HepG2 (cell line): ENCODE results near the gene ITIH2. TPM values are rescaled to one million over a fixed set of nuclear protein-coding genes. Genes with fewer than 3 reads are reported as not detected.

Experiments used
- ATAC-seq: fragments of 200-7000 bp; cut with Tn5 transposase; 3 replicates; pipeline ENCODE4 v1.9.1; 2020; ENCODE audit warnings: mild to moderate bottlenecking, moderate library complexity
- BruUV-seq: library from RNA; stranded (reverse); fragments of 400-500 nt; replicated peaks from 2 replicates; lab custom pipeline; 2021; lab: Mats Ljungman, UMichigan
- CTCF ChIA-PET: fragments of 300-600 bp; formaldehyde crosslinking; extraction: SDS; loops from one replicate; lab custom pipeline; 2021; ENCODE audit warnings: low total read pairs, inconsistent platforms, low intra/inter-chr PET ratio; lab: Yijun Ruan, JAX
- POLR2A ChIA-PET: fragments of 350-600 bp; sonication (Branson Sonifier 250); formaldehyde crosslinking; loops from one replicate; lab custom pipeline; 2020; ENCODE audit warnings: antibody characterized with exemption, inconsistent platforms; lab: Yijun Ruan, JAX
- DNase-seq: peaks from one replicate; pipeline ENCODE4 v3.0.0-alpha.2; 2015; ENCODE audit warnings: low spot score
- FAIRE-seq: peaks from 3 replicates; lab custom pipeline; 2011; peaks lifted over from hg19 to GRCh38; lab: Jason Lieb, UNC
- H2AFZ ChIP-seq: one replicate; pipeline ENCODE4 v1.6.1; 2011; ENCODE audit warnings: low read length, inconsistent platforms
- H3K27ac ChIP-seq: fragments of 300-600 bp; 3 replicates; pipeline ENCODE4 v1.8.0; 2011; ENCODE audit warnings: mixed run types, mild to moderate bottlenecking, mixed read lengths, low read length, inconsistent platforms; ENCODE audit not compliant: insufficient read depth; ENCODE audit errors: extremely low read length
- H3K27me3 ChIP-seq, 2 experiments: fragments of 200-600 bp in 1 of 2; 2 replicates in 1 of 2; 3 replicates in 1 of 2; pipeline versions ENCODE4 v1.6.0 to v1.8.0; 2011; ENCODE audit warnings: low read length in 2 of 2, mild to moderate bottlenecking in 2 of 2, moderate library complexity in 2 of 2, inconsistent platforms in 1 of 2; ENCODE audit not compliant: insufficient read depth in 2 of 2, control insufficient read depth in 1 of 2
- H3K36me3 ChIP-seq, 2 experiments: fragments of 200-600 bp in 1 of 2; replicated peaks in 1 of 2; 2 replicates in 1 of 2; 3 replicates in 1 of 2; pipeline versions ENCODE4 v1.5.1 to v1.8.0; 2011; ENCODE audit warnings: low read length in 2 of 2, inconsistent platforms in 1 of 2; ENCODE audit not compliant: insufficient read depth in 2 of 2, control insufficient read depth in 1 of 2
- H3K4me1 ChIP-seq: 2 replicates; pipeline ENCODE4 v1.5.1; 2012; ENCODE audit warnings: low read length, inconsistent platforms; ENCODE audit not compliant: insufficient read depth
- H3K4me2 ChIP-seq: 2 replicates; pipeline ENCODE4 v1.6.0; 2011; ENCODE audit warnings: low read depth, low read length, inconsistent platforms
- H3K4me3 ChIP-seq, 3 experiments: fragments of 200-600 bp in 1 of 3; sonication (generic), shearing (Covaris generic) in 1 of 3; replicated peaks in 1 of 3; 2 replicates each; pipeline ENCODE4 v1.5.1; 2011 to 2016; ENCODE audit warnings: low read length in 3 of 3, inconsistent platforms in 2 of 3, low read depth in 2 of 3, mild to moderate bottlenecking in 2 of 3, control low read depth in 1 of 3, mixed read lengths in 1 of 3; ENCODE audit not compliant: insufficient read depth in 1 of 3
- H3K79me2 ChIP-seq: one replicate; pipeline ENCODE4 v1.6.1; 2011; ENCODE audit warnings: low read length, inconsistent platforms; ENCODE audit not compliant: insufficient read depth
- H3K9ac ChIP-seq: 2 replicates; pipeline ENCODE4 v1.6.0; 2011; ENCODE audit warnings: mild to moderate bottlenecking, low read depth, low read length, inconsistent platforms; ENCODE audit not compliant: insufficient read depth
- H3K9me3 ChIP-seq: 2 replicates; pipeline ENCODE4 v1.5.1; 2012; ENCODE audit warnings: mild to moderate bottlenecking, low read length
- H4K20me1 ChIP-seq: 2 replicates; pipeline ENCODE4 v1.6.0; 2011; ENCODE audit warnings: inconsistent platforms, mild to moderate bottlenecking, low read length, moderate library complexity; ENCODE audit not compliant: insufficient read depth
- ARHGAP35 ChIP-seq: sonication (generic); formaldehyde crosslinking; IDR thresholded peaks from 2 replicates; pipeline ENCODE4 v1.9.0; 2022; ENCODE audit warnings: mild to moderate bottlenecking, inconsistent platforms, moderate library complexity, missing genetic modification reagents, borderline replicate concordance
- KMT2B ChIP-seq: IDR thresholded peaks from 2 replicates; pipeline ENCODE4 v1.6.1; 2016; ENCODE audit warnings: missing genetic modification reagents, missing compliant biosample characterization
- NR2F6 ChIP-seq, 2 experiments: IDR thresholded peaks; 2 replicates each; pipeline ENCODE4 v1.6.1; 2016; ENCODE audit warnings: antibody characterized with exemption in 1 of 2, mild to moderate bottlenecking in 1 of 2
- PITX1 ChIP-seq: sonication (generic); formaldehyde crosslinking; IDR thresholded peaks from 2 replicates; pipeline ENCODE4 v1.5.1; 2020; ENCODE audit warnings: mild to moderate bottlenecking, missing genetic modification reagents
- POLR2AphosphoS5 ChIP-seq: IDR thresholded peaks from 2 replicates; pipeline ENCODE4 v1.6.1; 2012; ENCODE audit warnings: low read depth, low read length
- RELA ChIP-seq: sonication (generic); formaldehyde crosslinking; IDR thresholded peaks from 2 replicates; pipeline ENCODE4 v1.4.0; 2020; ENCODE audit warnings: missing genetic modification reagents
- ZC3H4 ChIP-seq: sonication (generic); formaldehyde crosslinking; IDR thresholded peaks from 2 replicates; pipeline ENCODE4 v1.4.0; 2020; ENCODE audit warnings: missing genetic modification reagents, borderline replicate concordance
- ZNF205 ChIP-seq: IDR thresholded peaks from 2 replicates; pipeline ENCODE4 v1.6.1; 2018; ENCODE audit warnings: missing biosample characterization, missing genetic modification reagents
- ZNF446 ChIP-seq: sonication (generic); formaldehyde crosslinking; IDR thresholded peaks from 2 replicates; pipeline ENCODE4 v1.5.0; 2020; ENCODE audit warnings: mild to moderate bottlenecking, missing genetic modification reagents
- WGBS: methylation state at CpG from one replicate; pipeline ENCODE4 v1.1.6; 2017; ENCODE audit warnings: low lambda C conversion rate; 5-methylcytosine and 5-hydroxymethylcytosine counted together
- in situ Hi-C: cut with HindIII; loops from 2 replicates; pipeline ENCODE4 v1.10.0; 2017; ENCODE audit warnings: low pct_unique_long_range_greater_than_20kb; ENCODE audit not compliant: extremely low pct_ligation_motif_present
- intact Hi-C: fragments of 100-400 bp; cut with micrococcal nuclease; formaldehyde crosslinking; loops from one replicate; pipeline ENCODE4 v1.10.0; 2022; ENCODE audit not compliant: unreplicated experiment
- polyA plus RNA-seq, 8 experiments: library from polyadenylated mRNA; depleted of rRNA in 3 of 8; stranded (reverse) in 7 of 8; unstranded in 1 of 8; fragments of >200 nt; fragmentation: Illumina TruSeq in 4 of 8; extraction: Trizol in 4 of 8; gene quantifications; 2 replicates each; pipeline versions ENCODE4 v1.2.1 to v1.2.3, GENCODE V29; 2011 to 2016; ENCODE audit warnings: low read depth in 4 of 8, missing spikeins in 1 of 8, mixed read lengths in 1 of 8; ENCODE audit not compliant: insufficient read depth in 1 of 8
- total RNA-seq, 5 experiments: library from RNA; depleted of rRNA; stranded (reverse); fragments of >200 nt; fragmentation: Illumina TruSeq; extraction: Trizol; gene quantifications; 2 replicates each; pipeline ENCODE4 v1.2.3, GENCODE V29; 2016; ENCODE audit warnings: low read depth in 1 of 5
- TF ChIP-seq, protein P1 (sequence below): sonication (generic); formaldehyde crosslinking; IDR thresholded peaks from 2 replicates; pipeline ENCODE4 v1.5.1; 2020; ENCODE audit warnings: missing genetic modification reagents, mild to moderate bottlenecking, borderline replicate concordance
- TF ChIP-seq, protein P2 (sequence below): sonication (generic); formaldehyde crosslinking; conservative IDR thresholded peaks from 2 replicates; pipeline ENCODE4 v1.4.0; 2020; ENCODE audit warnings: missing genetic modification reagents
- TF ChIP-seq, protein P3 (sequence below): sonication (generic); formaldehyde crosslinking; IDR thresholded peaks from 2 replicates; pipeline ENCODE4 v1.4.0; 2020; ENCODE audit warnings: mild to moderate bottlenecking, missing genetic modification reagents
- TF ChIP-seq, protein P4 (sequence below): IDR thresholded peaks from 2 replicates; pipeline ENCODE4 v1.6.1; 2016

Gene ITIH2
- total and polyA plus RNA-seq, 2 of the 13 experiments (the other 11 are each of a cell fraction or from before 2014, with no cell fraction given), result 1,197 to 1,427 TPM

DNA sequence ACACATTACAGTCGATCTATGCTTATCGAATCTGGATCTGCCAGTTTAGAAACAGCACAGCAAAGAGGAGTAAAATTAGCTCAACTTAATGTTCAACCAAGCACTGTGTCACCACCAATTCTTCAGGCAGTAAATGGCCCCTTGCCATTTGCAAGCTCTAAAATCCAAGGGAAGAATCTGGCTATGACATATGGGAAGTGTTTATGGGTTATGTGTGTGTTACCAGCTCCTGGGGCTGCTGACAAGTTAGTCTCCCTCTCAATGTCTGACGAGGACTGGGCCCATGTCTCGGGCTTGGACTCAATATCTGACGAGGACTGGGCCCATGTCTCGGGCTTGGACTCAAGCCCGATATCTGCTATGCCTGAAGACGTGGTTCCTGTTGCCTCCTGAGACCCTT, 5.7 kb upstream of the ITIH2 start:
- H3K4me1 ChIP-seq, result peaks cover 64% of the 10 kb centered on the region
- H2AFZ ChIP-seq, result no peak overlapping the region
- no peak for ATAC-seq
- H3K79me2 ChIP-seq, result peaks cover 6% of the 10 kb centered on the region
- H3K4me2 ChIP-seq, result no peak overlapping the region
- no TSS peak for BruUV-seq
- no peaks in the 10 kb centered on the region for H3K36me3 ChIP-seq
- TF ChIP-seq, protein P1, sequence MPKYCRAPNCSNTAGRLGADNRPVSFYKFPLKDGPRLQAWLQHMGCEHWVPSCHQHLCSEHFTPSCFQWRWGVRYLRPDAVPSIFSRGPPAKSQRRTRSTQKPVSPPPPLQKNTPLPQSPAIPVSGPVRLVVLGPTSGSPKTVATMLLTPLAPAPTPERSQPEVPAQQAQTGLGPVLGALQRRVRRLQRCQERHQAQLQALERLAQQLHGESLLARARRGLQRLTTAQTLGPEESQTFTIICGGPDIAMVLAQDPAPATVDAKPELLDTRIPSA (CRISPR knock-in tag), result no peak
- TF ChIP-seq, protein P2, sequence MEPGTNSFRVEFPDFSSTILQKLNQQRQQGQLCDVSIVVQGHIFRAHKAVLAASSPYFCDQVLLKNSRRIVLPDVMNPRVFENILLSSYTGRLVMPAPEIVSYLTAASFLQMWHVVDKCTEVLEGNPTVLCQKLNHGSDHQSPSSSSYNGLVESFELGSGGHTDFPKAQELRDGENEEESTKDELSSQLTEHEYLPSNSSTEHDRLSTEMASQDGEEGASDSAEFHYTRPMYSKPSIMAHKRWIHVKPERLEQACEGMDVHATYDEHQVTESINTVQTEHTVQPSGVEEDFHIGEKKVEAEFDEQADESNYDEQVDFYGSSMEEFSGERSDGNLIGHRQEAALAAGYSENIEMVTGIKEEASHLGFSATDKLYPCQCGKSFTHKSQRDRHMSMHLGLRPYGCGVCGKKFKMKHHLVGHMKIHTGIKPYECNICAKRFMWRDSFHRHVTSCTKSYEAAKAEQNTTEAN (CRISPR knock-in tag), result no peak
- TF ChIP-seq, protein P3, sequence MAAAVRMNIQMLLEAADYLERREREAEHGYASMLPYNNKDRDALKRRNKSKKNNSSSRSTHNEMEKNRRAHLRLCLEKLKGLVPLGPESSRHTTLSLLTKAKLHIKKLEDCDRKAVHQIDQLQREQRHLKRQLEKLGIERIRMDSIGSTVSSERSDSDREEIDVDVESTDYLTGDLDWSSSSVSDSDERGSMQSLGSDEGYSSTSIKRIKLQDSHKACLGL (CRISPR knock-in tag), result no peak
- TF ChIP-seq ZNF205 (CRISPR knock-in tag), result no peak
- TF ChIP-seq ARHGAP35 (CRISPR knock-in tag), result no peak
- TF ChIP-seq PITX1 (CRISPR knock-in tag), result no peak
- TF ChIP-seq KMT2B (CRISPR knock-in tag), result no peak
- no peak for TF ChIP-seq ZNF446 (CRISPR knock-in tag)
- TF ChIP-seq ZC3H4 (CRISPR knock-in tag), result no peak
- TF ChIP-seq, protein P4, sequence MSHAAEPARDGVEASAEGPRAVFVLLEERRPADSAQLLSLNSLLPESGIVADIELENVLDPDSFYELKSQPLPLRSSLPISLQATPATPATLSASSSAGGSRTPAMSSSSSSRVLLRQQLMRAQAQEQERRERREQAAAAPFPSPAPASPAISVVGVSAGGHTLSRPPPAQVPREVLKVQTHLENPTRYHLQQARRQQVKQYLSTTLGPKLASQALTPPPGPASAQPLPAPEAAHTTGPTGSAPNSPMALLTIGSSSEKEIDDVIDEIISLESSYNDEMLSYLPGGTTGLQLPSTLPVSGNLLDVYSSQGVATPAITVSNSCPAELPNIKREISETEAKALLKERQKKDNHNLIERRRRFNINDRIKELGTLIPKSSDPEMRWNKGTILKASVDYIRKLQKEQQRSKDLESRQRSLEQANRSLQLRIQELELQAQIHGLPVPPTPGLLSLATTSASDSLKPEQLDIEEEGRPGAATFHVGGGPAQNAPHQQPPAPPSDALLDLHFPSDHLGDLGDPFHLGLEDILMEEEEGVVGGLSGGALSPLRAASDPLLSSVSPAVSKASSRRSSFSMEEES (CRISPR knock-in tag), result no peak
- no peak for TF ChIP-seq RELA (CRISPR knock-in tag)
- TF ChIP-seq POLR2AphosphoS5, result no peak
- TF ChIP-seq NR2F6 (IDR thresholded peaks at IDR 0.05), result no peak
- TF ChIP-seq NR2F6 (CRISPR knock-in tag; IDR thresholded peaks at IDR 0.05), result no peak
- ChIA-PET POLR2A (interaction anchor here (1.2 to 5.9 kb wide), 3 partner anchors 10 to 164 kb away, joined by 3 to 56 read pairs (median 34); no protein-coding TSS in a partner anchor), CTCF (no interaction called here)
- H4K20me1 ChIP-seq, result no peaks in the 10 kb centered on the region
- no peaks in the 10 kb centered on the region for H3K27me3 ChIP-seq
- intact Hi-C loops, result no loop called here
- H3K9me3 ChIP-seq, result peaks cover 13% of the 10 kb centered on the region
- in situ Hi-C loops, result no loop called here
- FAIRE-seq, result no peak
- WGBS, result 97% methylated on average over 5 of the region's 8 CpGs
- no peak overlapping the region for H3K4me3 ChIP-seq
- peak overlapping the region; percentile 46 for H3K27ac ChIP-seq
- DNase-seq, result no peak
- H3K9ac ChIP-seq, result no peak overlapping the region
